ENCODE measurements around the gene CMYA5. TPM values are rescaled to one million over a fixed set of nuclear protein-coding genes. Genes with fewer than 3 reads are reported as not detected.
"Not testable (repeated sequence)": the region's sequence is repeated elsewhere in the genome, so short reads cannot be mapped to it uniquely, and the experiment has no call there.

The CMYA5 gene
- 0.02 and 0.05 TPM in 2 replicates for total RNA-seq (2014; rRNA removed; shearing (Covaris generic))

DNA sequence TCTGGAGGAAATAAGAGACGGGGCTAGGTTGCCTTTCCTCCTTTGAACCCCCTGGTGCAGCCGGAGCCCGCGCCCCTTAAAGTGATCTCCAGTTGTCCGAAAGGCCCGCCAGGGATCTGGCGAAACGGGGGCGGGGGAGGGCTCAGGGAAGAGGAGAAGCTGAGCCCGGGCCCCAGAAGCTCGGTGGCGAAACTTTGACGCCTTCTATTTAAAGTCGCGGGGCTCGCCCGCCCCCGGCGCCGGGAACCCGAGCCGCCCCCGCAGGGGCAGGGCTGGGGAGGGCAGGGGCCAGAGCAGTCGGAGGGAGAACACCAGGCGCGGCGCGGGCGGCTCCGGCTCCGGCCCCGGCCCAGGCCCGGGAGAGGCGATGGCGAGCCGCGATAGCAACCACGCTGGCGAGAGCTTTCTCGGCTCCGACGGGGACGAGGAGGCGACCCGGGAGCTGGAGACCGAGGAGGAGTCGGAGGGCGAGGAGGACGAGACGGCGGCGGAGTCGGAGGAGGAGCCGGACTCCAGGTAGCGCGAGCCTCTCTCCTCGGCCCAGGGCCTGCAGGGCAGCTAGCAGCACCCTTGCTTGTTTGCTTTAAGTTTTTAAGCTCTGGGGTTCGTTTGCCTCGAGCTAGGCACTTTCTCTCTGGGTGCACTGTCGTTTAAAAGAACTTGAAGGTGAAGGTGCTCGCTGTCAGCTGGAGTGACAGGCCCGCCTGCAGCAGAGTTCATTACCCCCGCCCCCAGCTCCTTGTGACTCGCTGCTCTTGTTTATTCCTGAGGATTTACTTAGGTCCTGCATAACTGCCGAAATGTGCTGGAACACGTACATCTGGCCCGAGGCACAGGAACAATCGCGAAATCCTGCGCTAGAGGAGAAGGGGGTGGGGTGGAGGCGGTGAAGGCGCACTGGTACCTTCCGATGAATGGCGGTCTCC lies at the start of gene CMYA5:
Gene CMYA5, plus strand, starts transcription at position 296 of the 926 bp plus-strand sequence. Its CDS starts 72 bp downstream, at position 368.
- no peak for DNase-seq (ENCODE audit: low read depth)

- no peak for DNase-seq (ENCODE audit: low read depth)
These were observed 49.0 kb upstream of the CMYA5 start for GRCh38 chr5:79640571-79641055.

DNA sequence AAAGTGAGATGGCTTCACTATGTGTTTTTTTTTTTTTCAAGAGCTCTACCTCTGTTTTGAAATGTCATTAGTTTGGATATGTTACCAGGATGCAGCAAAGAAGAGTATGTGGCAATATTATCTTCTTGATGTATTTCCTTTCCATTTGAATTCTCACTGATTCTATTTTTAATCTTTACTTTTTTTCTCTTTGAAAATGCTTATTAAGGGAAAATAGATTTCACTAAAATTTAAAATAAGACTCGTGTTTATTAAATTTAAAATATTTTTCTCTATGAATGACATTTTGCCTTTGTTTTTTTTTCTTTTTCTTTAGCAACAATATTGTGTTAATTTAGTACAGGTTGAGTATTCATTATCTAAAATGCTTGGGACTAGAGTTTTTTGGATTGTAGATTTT lies 48.2 kb upstream of the CMYA5 start:
- DNase-seq (ENCODE audit: low read depth), result no peak

- no peak for DNase-seq (ENCODE audit: low read depth)
These were observed 47.4 kb upstream of the CMYA5 start for GRCh38 chr5:79642210-79642609.

GRCh38 chr5:79653843-79654242 lies 35.8 kb upstream of the CMYA5 start:
- no peak for DNase-seq (ENCODE audit: low read depth)

- no peak for DNase-seq (ENCODE audit: low read depth)
These were observed 26.4 kb upstream of the CMYA5 start for GRCh38 chr5:79663212-79663611.

DNA sequence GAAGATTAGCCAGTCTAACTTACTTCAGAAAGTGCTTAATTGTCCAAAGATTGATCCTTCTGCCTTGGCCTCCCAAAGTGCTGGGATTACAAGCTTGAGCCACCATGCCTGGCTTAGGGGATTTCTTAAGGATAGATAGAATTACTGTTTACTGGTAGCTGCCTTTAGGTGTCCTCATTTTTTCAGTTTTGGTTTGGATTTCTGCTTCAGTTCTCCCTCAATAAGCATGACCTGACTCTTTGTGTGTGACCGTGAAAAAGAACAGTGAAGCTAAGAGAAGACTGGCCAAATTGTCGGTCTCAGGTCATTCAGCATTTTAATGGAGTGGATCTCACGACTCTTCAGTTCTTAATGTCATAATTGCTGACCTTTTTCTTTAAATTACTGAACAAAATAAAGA lies 22.9 kb upstream of the CMYA5 start:
- DNase-seq (ENCODE audit: low read depth), result no peak

- no peak for DNase-seq (ENCODE audit: low read depth)
These were observed 17.2 kb upstream of the CMYA5 start for GRCh38 chr5:79672392-79672791.

- not testable (repeated sequence) for DNase-seq (ENCODE audit: low read depth)
These were observed 13.3 kb upstream of the CMYA5 start for GRCh38 chr5:79676354-79676753.

DNA sequence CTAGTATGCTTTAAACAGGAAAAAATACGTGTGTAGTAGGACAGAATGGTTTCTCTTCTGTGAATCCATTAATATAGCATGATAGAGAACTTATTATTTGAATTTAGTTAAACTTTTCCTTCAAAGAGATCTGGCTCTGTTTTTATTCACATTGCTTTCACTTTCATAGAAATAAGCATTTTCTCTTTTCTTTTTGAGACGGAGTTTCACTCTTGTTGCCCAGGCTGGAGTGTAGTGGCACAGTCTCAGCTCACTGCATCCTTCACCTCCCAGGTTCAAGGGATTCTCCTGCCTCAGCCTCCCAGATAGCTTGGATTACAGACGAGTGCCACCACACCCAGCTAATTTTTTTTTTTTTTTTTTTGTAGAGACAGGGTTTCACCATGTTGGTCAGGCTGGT lies 7.5 kb upstream of the CMYA5 start:
- not testable (repeated sequence) for DNase-seq (ENCODE audit: low read depth)

DNA sequence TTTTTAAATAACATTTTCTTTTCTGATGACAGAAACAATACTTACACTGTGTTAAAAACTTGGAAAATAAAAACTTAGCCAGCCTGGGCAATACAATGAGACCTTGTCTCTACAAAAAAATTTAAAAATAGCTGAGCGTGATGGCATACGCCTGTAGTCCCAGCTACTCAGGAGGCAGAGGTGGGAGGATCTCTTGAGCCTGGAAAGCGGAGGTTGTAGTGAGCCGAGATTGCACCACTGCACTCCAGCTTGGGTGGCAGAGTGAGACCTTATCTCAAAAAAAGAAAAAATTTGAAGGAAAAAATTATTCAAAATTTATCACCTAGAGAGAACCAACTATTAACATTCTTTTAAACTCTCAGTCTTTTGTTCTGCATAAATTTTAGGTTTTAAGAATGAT lies 4.9 kb upstream of the CMYA5 start:
- DNase-seq (ENCODE audit: low read depth), result no peak

GRCh38 chr5:79685627-79686026 lies 4.0 kb upstream of the CMYA5 start:
- no peak for DNase-seq (ENCODE audit: low read depth)

DNA sequence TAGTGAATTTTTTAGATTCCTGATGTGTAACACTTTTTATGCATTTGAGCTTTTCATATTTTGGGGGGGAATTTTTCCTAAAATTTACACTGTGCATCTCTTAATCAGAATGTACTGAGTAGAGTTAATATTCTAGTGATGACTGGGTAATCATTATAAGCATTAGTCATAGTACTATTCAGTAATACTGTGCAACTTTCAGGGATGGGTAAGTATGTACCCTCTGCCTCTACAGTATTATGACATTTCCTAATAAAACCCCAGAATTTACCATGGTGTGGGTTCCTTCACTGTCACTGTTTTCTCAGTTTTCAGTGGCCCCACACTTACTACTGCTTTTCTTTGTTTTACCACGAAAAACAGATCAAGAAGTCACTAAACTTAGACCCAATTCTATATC lies 2.8 kb upstream of the CMYA5 start:
- no peak for DNase-seq (ENCODE audit: low read depth)

- peak; percentile 12 for DNase-seq (ENCODE audit: low read depth)
These were observed 1.7 kb upstream of the CMYA5 start for GRCh38 chr5:79687889-79688288.

- no peak for DNase-seq (ENCODE audit: low read depth)
These were observed 1.4 kb downstream of the CMYA5 start for GRCh38 chr5:79691007-79691406.

DNA sequence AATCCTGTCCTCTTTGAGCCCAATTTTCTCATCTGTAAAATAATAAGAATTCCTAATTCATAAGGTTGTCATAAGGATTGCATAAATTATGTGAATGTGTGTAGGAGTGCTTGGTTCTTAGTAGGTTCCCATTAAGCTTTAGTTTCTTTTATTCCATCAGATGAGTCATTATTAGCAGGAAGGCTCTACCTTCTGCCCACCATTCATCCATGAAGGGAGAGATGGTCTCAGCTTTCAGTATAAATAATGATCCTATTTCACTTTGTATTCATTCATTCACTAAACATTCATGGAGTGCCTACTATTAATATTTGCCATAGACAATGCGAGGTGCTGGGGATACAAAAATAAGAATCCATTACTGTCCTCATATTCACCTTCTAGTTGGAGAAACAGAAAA lies 3.0 kb downstream of the CMYA5 start:
- DNase-seq (ENCODE audit: low read depth), result no peak

- DNase-seq (ENCODE audit: low read depth), result no peak
These were observed 4.5 kb downstream of the CMYA5 start for GRCh38 chr5:79694183-79694582.

DNA sequence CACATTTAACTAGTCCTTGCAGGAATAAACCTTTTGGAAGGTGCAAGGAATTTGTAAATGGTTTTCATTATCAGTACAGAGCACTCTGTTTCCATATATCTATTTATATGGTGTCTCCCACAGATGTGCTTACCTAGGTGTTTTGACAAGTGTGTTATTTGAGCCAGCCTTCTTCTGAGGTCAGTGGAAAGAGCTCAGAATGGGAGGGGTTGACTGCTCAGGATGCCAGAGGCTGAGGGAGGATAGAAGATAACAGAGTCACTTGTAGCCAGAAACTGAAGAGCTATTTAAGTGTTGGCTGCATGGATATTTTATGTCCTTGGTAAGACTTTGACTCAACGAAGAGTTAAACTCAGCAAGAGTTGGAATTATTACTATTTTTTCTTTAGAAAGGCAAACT lies 5.0 kb downstream of the CMYA5 start:
- no peak for DNase-seq (ENCODE audit: low read depth)

GRCh38 chr5:79695526-79695925 lies 5.9 kb downstream of the CMYA5 start:
- no peak for DNase-seq (ENCODE audit: low read depth)

DNA sequence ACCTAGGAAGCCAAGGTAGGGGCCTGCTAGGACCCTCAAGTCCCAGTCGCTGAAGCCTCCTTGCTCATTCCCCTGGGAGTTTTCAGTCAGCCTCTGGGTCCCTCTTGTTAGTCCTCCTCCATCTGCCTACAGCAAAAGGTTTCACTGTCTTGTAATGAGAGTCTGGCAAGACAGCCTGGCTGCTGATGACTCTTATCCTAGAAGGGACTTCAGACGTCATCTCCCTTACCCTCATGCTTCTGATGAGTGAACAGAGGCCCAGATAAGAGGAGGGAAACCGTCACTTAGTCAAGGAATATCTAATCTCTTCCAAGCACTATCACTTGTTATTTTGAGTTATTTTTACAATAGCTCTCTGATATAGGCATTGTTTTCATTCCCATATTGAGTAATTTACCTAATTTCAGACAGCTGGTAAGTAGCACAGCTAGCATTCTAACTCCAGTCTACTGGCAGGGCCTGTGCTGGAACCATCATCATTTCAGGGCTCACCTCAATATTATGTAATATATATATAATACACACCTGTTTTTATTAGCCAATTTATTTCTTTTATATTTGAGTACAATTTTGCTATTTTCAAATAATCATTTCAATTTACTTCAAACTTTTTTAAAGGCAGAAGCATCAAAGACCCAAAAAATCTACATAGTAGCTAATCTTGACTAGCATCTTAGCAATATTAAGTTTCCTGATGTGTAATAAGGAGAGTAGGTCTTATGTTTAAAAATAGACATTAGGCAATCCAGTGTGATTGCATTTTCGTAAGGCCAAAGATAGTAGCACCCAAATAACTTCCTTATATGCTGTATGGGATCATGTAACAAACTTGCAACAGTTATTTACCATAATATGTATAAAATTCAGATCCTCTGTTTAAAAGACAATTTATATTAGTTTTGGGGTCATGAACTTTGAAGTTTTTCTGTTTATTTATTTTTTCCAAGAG lies 7.9 kb downstream of the CMYA5 start:
- no peak for DNase-seq (ENCODE audit: low read depth)

DNA sequence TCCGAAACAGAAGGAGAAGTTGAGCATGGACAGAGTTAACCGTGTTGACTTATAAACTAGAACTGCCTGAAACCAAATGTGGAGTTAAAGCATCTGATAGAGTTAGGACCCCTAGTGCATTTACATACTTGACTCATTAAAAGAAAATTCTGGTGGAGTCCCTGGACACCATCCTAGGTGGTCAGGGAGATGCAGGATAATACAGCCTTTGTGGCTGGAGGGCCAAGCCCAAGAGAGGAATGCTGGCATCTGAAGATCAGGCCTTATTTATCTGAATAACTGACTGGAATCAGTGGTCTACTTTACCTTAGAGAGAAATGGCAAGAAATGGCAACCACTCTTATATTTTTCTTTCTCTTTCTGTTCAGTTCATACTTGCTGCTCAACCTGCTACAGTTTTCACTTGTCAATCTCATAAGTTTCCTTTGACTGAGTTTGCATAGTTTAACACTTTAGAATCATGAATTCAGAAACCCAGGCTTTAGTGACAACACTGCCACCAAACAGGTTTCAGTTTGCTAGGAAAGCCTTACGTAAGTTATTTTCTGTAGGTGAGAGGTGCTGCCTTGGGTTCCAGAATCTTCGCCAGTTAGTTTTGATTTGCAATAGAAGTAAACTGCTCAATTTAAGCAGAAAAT lies 10.2 kb downstream of the CMYA5 start:
- DNase-seq (ENCODE audit: low read depth), result no peak

Measured in M059J (cell line).